ENCODE results near the gene FCRLA.
"Not testable (repeated sequence)": the region's sequence is repeated elsewhere in the genome, so short reads cannot be mapped to it uniquely, and the experiment has no call there.

The FCRLA gene

DNA sequence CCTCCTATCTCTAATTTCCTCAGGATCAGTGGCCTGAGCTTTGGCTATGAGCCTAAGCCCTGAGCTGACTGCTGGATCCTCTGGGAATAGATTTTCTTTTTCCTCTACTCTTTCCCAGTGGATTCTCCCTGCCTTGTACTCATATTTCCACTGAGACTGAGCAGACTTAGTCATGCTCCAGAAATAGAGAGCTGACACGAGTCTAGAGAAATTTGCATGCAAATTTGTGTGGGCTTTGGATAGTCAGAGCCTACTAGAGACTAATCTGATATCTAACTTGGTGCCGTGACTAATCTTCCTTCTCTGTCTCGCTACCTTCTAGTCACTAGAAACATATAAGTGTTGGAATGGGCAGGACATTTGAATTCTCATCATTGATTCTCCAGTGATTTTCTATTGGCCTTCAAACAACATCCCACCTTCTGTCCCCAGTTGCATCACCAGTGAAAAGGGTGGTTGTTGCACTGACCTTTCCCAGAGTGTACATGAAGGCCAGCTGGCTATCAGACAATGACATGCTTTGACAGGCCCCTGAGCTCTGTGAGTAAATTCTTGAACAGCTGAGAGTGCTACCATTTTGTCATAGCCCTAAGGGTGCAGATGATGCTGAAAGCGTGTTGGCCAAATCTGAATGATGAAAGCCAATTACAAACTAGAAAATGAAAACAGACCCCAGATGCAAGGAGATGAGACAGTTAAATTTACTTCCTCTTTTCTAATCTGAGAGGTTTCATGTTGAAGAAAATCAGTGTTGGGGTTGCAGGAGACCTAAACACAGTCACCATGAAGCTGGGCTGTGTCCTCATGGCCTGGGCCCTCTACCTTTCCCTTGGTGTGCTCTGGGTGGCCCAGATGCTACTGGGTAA lies at the start of gene FCRLA:
Gene FCRLA (plus strand): TSS at position 748 of the 866 bp plus-strand sequence. CDS start 36 bp downstream, at position 784.
- DNase-seq (ENCODE audit: low read depth): peak; percentile 98

DNA sequence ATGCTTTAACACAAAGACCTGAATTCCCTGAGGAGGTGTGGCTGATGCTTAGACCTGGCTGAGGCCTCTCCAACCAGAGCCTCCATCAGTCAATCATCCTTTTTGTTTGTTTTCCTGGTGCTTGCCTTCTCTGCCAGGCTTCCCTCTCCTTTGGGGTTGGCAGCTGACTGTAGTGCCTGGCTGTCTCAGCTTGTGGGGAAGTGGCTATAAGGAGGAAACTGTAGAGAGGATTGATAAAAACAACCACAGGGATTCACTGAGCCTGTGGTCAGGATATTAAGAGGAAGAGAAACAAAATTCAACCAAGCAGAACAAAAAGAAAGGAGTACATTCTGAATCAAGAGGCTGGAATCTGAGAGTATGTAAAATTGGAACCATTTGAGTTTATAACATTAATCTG lies 48.5 kb upstream of the FCRLA start:
- DNase-seq (ENCODE audit: low read depth): not testable (repeated sequence)

DNA sequence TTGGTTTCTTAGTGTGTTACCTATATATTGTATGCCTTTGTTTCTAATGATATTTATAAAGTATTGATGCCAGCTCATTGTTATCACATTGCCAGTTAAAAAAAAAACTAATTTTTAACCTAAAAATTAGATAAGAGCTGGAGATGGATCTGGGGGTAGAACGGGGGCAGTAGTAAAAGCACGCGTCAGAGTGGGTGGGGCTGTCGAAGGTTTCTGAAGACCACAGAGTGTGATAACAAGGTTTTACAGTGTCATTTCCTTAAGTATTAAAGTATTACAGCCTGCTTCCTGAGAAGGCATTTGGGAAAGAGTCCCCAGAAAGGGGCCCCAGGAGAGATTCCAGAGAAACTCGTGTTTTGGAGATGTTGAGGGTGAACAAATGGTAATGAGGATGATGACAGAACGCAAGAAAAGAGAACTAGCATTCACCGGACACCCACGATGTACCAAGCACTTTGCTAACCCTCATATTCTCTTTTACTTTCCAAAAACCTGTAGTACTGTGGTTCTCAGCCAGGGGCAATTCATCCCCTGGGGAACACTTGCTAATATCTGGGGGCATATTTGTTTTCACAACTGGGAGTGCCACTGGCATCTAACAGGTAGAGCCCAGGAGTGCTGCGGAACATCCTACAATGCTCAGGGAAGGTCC lies 45.2 kb upstream of the FCRLA start:
- not testable (repeated sequence) for DNase-seq (ENCODE audit: low read depth)

DNA sequence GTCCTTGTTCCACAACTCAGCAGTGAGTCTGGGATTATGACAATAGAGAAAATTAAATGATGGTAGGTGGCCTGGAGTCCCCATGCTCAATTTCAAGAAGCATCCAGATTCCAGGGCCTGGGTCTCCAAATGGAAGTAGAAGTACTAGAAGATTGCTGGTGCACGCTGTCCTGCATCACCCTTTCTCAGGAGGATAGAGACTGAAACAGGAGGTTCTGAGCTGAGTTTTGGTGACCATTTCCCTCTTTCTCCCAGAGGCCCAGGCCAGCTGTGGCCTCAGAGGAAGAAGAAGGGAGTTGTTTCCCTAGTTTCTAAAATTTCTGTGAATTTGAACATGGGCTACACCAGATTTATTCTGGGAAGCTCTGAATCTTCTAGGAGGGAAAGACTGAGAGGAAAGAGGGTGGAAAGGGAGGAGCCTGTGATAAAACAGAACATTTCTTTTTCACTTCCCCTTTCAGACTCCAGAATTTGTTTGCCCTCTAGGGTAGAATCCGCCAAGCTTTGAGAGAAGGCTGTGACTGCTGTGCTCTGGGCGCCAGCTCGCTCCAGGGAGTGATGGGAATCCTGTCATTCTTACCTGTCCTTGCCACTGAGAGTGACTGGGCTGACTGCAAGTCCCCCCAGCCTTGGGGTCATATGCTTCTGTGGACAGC lies 44.2 kb upstream of the FCRLA start, which contains the start of gene FCGR2B:
Gene FCGR2B (plus strand): TSS at position 460 of the 656 bp plus-strand sequence. CDS start 99 bp downstream, at position 559.
- DNase-seq (ENCODE audit: low read depth): not testable (repeated sequence)

GRCh38 chr1:161663569-161663968 lies 43.5 kb upstream of the FCRLA start:
- not testable (repeated sequence) for DNase-seq (ENCODE audit: low read depth)

GRCh38 chr1:161664689-161665088 lies 42.3 kb upstream of the FCRLA start:
- DNase-seq (ENCODE audit: low read depth): not testable (repeated sequence)

- DNase-seq (ENCODE audit: low read depth): not testable (repeated sequence)
These were observed 35.7 kb upstream of the FCRLA start for GRCh38 chr1:161671045-161672020.

DNA sequence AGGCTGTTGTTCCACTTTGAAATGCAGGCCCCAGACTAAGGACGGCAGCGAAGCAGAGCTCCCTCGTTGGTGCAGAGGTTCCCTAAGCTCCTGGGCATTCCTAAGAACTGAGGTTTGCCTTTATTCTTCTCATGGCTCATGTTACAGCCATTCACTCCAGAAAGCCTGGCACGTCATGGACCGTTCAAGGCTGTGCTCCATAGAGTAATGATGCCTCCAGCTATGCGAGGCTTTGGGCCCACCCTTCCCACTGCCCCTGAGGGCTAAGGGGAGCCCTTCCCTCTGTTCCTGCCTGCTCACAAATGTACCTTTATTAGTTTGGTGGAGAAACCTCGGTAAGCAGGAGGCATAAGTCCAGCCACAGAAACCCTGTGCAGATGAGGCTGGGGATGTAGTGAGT lies 33.6 kb upstream of the FCRLA start:
- DNase-seq (ENCODE audit: low read depth): not testable (repeated sequence)

GRCh38 chr1:161674447-161674846 lies 32.6 kb upstream of the FCRLA start:
- DNase-seq (ENCODE audit: low read depth): not testable (repeated sequence)

GRCh38 chr1:161674908-161675307 lies 32.1 kb upstream of the FCRLA start:
- not testable (repeated sequence) for DNase-seq (ENCODE audit: low read depth)

GRCh38 chr1:161676441-161676840 lies 30.6 kb upstream of the FCRLA start:
- DNase-seq (ENCODE audit: low read depth): no peak

GRCh38 chr1:161676958-161677689 lies 29.9 kb upstream of the FCRLA start:
- DNase-seq (ENCODE audit: low read depth): no peak

DNA sequence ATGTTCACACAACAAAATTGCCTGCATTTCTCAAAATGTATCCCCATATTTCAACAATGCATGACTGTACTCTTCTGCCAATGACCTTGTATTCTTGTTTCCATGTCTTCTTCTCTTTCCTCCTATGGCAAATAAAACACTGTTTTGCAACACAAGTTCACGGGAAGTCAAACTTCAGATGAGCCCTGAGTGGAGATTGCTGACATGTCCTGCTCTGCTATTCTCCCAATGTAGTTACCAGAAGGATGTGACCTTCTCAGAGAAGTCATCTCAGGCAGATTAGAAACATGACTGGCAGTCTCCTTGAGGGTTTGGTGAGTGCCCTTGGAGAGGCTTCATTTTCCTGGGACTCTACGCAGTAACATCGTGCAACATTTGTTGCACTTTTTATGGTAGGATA lies 28.5 kb upstream of the FCRLA start:
- no peak for DNase-seq (ENCODE audit: low read depth)

DNA sequence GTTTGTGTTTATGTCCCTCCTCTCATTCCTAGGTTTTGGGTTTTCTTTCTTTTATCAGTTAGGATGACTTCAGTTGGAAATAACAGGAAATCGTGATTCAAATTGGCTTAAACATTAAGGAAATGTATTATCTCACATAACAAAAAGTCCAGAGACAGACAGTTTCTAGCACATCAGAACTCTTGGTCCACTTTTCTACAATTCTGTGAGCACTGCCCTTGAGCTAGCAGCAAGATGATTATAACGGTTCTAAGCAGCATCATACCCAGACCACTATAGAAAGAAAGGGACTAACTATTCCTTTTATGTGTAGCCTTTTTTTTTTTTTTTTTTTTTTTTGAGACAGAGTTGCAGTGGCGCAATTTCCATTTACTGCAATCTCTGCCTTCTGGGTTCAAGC lies 25.1 kb upstream of the FCRLA start:
- no peak for DNase-seq (ENCODE audit: low read depth)

GRCh38 chr1:161688946-161689345 lies 18.1 kb upstream of the FCRLA start:
- DNase-seq (ENCODE audit: low read depth): no peak

DNA sequence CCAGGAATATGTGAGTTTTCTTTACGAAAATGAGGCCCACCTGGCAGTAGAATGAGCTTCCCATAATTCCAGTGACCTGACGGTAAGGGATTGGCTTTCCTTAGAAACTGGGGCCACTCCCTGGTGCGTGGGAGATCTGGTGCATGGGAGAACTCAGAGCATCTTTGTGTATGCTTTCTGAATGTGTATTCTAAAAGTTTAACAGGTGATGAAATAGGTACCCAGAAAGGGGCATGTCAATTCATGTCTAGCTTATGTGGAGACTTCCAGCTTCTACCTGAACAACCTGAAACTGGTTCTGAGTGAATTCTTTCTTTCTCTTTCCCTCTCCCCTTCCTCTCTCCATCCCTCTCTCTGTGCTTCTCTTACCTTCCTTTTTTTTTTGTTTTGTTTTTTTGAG lies 15.2 kb upstream of the FCRLA start:
- DNase-seq (ENCODE audit: low read depth): no peak

- DNase-seq (ENCODE audit: low read depth): not testable (repeated sequence)
These were observed 13.9 kb upstream of the FCRLA start for GRCh38 chr1:161693020-161693712.

- DNase-seq (ENCODE audit: low read depth): not testable (repeated sequence)
These were observed 8.7 kb upstream of the FCRLA start for GRCh38 chr1:161698302-161698701.

DNA sequence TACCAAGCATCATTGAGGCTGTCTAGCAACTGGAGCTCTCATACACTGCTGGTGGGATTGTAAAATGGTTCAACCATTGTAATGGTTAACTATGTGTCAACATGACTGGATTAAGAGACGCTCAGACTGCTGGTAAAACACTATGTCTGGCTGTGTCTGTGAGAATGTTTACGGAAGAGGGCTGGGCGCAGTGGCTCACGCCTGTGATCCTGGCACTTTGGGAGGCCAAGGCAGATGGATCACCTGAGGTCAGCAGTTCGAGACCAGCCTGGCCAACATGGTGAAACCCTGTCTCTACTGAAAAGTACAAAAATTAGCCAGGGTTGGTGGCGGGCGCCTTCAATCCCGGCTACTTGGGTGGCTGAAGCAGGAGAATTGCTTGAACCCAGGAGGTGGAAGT lies 4.8 kb upstream of the FCRLA start:
- DNase-seq (ENCODE audit: low read depth): no peak

GRCh38 chr1:161705537-161705936 lies 1.5 kb upstream of the FCRLA start:
- no peak for DNase-seq (ENCODE audit: low read depth)

All from GM04503 (cell line).